Measurements from ENCODE around the gene MTNR1A. TPM values are rescaled to one million over a fixed set of nuclear protein-coding genes. Genes with fewer than 3 reads are reported as not detected.

Gene MTNR1A
- total and polyA plus RNA-seq, 9 donors = not detected

DNA sequence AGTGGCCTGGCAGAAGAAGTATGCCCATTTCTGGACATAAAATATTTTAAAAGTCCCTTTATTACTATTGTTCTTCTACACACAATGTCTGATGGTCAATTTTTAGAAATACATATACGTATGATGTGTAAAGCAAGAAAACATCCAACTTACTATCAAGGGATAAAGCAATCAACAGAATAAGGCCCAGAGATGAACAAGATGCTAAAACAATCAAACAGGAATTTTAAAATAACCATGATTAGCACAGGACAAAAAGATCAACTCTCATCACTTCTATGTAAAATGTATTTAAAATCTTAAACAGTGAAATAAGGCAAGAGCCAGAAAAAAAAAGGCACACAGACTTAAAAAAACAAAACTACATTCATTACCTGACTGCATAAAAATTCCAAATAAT, 60.9 kb downstream of the MTNR1A start:
- no peaks in the 10 kb centered on the region for H3K4me1 ChIP-seq (ENCODE audit: insufficient read depth)
- intact Hi-C loops (cut with DNase I) = no loop called here
- 83 to 94% (median 90%) methylated on average over 1 of the region's 1 CpG for WGBS, 3 donors
- H3K27ac ChIP-seq = no peak overlapping the region
- H3K4me3 ChIP-seq = no peak overlapping the region
- no peaks in the 10 kb centered on the region for H3K9me3 ChIP-seq
- no peaks in the 10 kb centered on the region for H3K27me3 ChIP-seq
- no peaks in the 10 kb centered on the region for H3K36me3 ChIP-seq
- DNase-seq = no peak
- TF ChIP-seq CTCF (IDR thresholded peaks at IDR 0.05) (no peak), EP300 (IDR thresholded peaks at IDR 0.05) (no peak), POLR2A (IDR thresholded peaks at IDR 0.05) (no peak)

DNA sequence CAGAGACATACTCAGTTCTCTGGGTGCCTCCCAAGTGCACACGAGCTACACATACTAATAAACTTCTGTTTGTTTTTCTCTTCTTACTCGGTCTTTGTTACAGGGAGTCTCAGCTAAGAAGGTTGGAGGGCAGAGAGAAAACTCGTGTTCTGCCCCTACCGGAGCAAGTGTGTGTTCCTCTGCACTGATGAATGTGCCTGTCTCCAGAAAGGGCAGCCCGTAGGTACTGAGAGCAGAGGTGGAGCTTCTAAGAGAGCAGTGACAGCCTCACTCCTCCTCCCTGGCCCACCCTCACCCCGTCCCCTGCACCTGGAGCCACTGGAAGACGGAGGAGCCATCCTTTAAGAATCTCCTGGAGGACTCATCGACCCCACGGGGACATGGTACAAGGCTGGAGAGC, 67.6 kb downstream of the MTNR1A start:
- Histone ChIP-seq H3K4me3 (no peak overlapping the region), H3K36me3 (no peaks in the 10 kb centered on the region), H3K4me1 (ENCODE audit: insufficient read depth) (peaks cover 2% of the 10 kb centered on the region), H3K27me3 (no peaks in the 10 kb centered on the region), H3K9me3 (no peaks in the 10 kb centered on the region), H3K27ac (no peak overlapping the region)
- intact Hi-C loops (cut with DNase I) = no loop called here
- DNase-seq = no peak
- TF ChIP-seq EP300 (IDR thresholded peaks at IDR 0.05) (no peak), POLR2A (IDR thresholded peaks at IDR 0.05) (no peak), CTCF (IDR thresholded peaks at IDR 0.05) (no peak)
- WGBS, 3 donors = 49 to 51% (median 51%) methylated on average over 9 of the region's 9 CpGs

GRCh38 chr4:186486172-186486571, 69.2 kb downstream of the MTNR1A start:
- peak overlapping the region; percentile 3 for H3K4me3 ChIP-seq
- intact Hi-C loops (cut with DNase I) = no loop called here
- no peak overlapping the region for H3K27ac ChIP-seq
- peaks cover 2% of the 10 kb centered on the region for H3K4me1 ChIP-seq (ENCODE audit: insufficient read depth)
- 17 to 23% (median 17%) methylated on average over 11 of the region's 11 CpGs for WGBS, 3 donors
- H3K36me3 ChIP-seq = no peaks in the 10 kb centered on the region
- H3K27me3 ChIP-seq = no peaks in the 10 kb centered on the region
- H3K9me3 ChIP-seq = no peaks in the 10 kb centered on the region
- no peak for DNase-seq
- no peak for TF ChIP-seq CTCF (IDR thresholded peaks at IDR 0.05)
- TF ChIP-seq EP300 (IDR thresholded peaks at IDR 0.05) = no peak
- no peak for TF ChIP-seq POLR2A (IDR thresholded peaks at IDR 0.05)

DNA sequence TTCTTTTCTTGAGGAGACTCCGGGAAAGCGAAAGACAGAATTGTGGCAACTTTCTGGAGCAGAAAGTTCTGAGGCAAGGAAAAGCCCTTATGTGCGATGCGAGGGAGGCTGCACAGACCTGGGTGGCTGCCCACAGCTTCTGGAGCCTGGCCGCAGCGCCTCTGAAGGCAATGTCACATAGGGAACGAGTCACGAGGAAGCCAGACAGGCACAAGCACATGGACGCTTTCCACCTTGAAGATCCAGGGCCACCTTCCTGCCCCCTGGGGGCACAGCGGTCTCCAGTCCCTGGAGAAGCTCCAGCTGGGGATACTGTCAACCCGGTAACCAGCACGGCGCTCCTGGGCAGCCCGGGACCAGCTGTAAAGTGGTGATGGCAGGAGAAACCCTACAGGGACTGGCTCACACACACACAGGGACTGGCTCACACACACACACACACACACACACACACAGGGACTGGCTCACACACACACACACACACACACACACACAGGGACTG, 69.8 kb downstream of the MTNR1A start:
- DNase-seq = peak in 1 of 5 donors; percentile 21
- H3K4me1 ChIP-seq (ENCODE audit: insufficient read depth) = peaks cover 2% of the 10 kb centered on the region
- H3K36me3 ChIP-seq = no peaks in the 10 kb centered on the region
- WGBS, 3 donors = 15 to 19% (median 16%) methylated on average over 13 to 14 of the region's 14 CpGs
- no peaks in the 10 kb centered on the region for H3K9me3 ChIP-seq
- H3K27ac ChIP-seq = no peak overlapping the region
- no peak for TF ChIP-seq EP300 (IDR thresholded peaks at IDR 0.05)
- no peak for TF ChIP-seq POLR2A (IDR thresholded peaks at IDR 0.05)
- no peak for TF ChIP-seq CTCF (IDR thresholded peaks at IDR 0.05)
- H3K27me3 ChIP-seq = no peaks in the 10 kb centered on the region
- intact Hi-C loops (cut with DNase I) = no loop called here
- peak overlapping the region; percentile 18 for H3K4me3 ChIP-seq

Data from ovary (tissue), 9 donors.